ENCODE data around the gene HOXB8. TPM values are rescaled to one million over a fixed set of nuclear protein-coding genes. Genes with fewer than 3 reads are reported as not detected.

HOXB8 gene
- total and polyA plus RNA-seq, 2 donors (not counting 1 experiment from before 2014, with no cell fraction given) = 0.33 to 2.0 TPM

DNA sequence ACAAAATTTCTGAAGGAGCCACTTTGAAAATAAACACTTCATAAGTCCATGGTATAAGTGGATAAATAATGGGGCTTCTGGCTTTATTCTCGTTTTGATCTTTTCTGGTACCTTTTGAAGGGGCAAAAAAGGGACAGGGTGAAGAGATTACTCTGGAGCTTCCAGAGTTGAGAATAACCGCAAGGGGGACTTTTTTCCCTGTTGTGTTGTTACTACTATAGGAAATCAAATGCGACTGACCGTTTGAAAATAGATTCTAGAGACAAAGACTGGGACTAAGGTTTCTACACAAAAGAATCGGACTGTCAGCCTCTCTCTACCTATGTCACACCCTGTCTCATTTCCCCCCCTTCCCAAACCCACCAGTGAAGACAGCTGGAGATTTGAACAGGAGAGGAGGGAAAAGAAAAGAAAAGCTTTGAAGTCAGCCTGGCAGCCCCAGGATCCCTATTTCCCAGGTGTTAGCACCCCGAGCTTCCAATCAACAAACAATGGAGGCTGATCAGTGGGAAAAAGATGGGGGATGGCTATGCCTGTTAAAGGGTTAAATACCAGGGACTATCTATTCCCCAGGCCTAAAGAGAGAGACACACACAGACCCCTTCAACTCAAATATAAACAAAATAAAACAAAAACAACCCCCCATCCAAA is 45.3 kb downstream of the HOXB8 start:
- H3K27ac ChIP-seq (ENCODE audit: insufficient read depth, low read length) = peak overlapping the region; percentile 98
- H3K36me3 ChIP-seq (ENCODE audit: control insufficient read depth, insufficient read depth, low read length) = peaks cover 10% of the 10 kb centered on the region
- H3K9ac ChIP-seq (ENCODE audit: insufficient read depth, low read length) = peak overlapping the region; percentile 68
- H3K4me1 ChIP-seq (ENCODE audit: control insufficient read depth, extremely low read depth, insufficient read depth, low read length) = peaks cover 39% of the 10 kb centered on the region
- H3K27me3 ChIP-seq (ENCODE audit: control insufficient read depth, insufficient read depth, low read length) = no peaks in the 10 kb centered on the region
- H4K20me1 ChIP-seq (ENCODE audit: control insufficient read depth, extremely low read depth, insufficient read depth, low read length) = no peaks in the 10 kb centered on the region
- DNase-seq (ENCODE audit: low read depth in 2 of 2) = peak; percentile 39 to 63
- peak overlapping the region; percentile 86 for H3K4me2 ChIP-seq (ENCODE audit: extremely low read depth, insufficient read depth, low read length)
- H3K4me3 ChIP-seq (replicated peaks in 1 of 4; ENCODE audit: control extremely low read depth in 1 of 4, insufficient read depth in 1 of 4, low read depth in 3 of 4, low read length in 4 of 4) = peak overlapping the region; percentile 44 to 98 (median 64)
- H3K79me2 ChIP-seq (ENCODE audit: control insufficient read depth, insufficient read depth, low read length) = peaks cover 100% of the 10 kb centered on the region
- no peak for TF ChIP-seq EZH2 (IDR thresholded peaks at IDR 0.05; ENCODE audit: low read length, missing control alignments)
- TF ChIP-seq, protein P1, sequence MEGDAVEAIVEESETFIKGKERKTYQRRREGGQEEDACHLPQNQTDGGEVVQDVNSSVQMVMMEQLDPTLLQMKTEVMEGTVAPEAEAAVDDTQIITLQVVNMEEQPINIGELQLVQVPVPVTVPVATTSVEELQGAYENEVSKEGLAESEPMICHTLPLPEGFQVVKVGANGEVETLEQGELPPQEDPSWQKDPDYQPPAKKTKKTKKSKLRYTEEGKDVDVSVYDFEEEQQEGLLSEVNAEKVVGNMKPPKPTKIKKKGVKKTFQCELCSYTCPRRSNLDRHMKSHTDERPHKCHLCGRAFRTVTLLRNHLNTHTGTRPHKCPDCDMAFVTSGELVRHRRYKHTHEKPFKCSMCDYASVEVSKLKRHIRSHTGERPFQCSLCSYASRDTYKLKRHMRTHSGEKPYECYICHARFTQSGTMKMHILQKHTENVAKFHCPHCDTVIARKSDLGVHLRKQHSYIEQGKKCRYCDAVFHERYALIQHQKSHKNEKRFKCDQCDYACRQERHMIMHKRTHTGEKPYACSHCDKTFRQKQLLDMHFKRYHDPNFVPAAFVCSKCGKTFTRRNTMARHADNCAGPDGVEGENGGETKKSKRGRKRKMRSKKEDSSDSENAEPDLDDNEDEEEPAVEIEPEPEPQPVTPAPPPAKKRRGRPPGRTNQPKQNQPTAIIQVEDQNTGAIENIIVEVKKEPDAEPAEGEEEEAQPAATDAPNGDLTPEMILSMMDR (conservative IDR thresholded peaks at IDR 0.05 in 1 of 2, IDR thresholded peaks at IDR 0.05 in 1 of 2; ENCODE audit: low read depth in 1 of 2, low read length in 2 of 2) = peak in 1 of 2 donors; percentile 21
- H3K9me3 ChIP-seq (ENCODE audit: control insufficient read depth, insufficient read depth, low read depth, low read length) = no peaks in the 10 kb centered on the region
- H2AFZ ChIP-seq (ENCODE audit: low read length) = no peak overlapping the region

GRCh38 chr17:48569240-48569582 is 45.9 kb downstream of the HOXB8 start:
- Histone ChIP-seq H3K4me1 (ENCODE audit: control insufficient read depth, extremely low read depth, insufficient read depth, low read length) (peaks cover 39% of the 10 kb centered on the region), H3K4me3 (replicated peaks in 1 of 4; ENCODE audit: control extremely low read depth in 1 of 4, insufficient read depth in 1 of 4, low read depth in 3 of 4, low read length in 4 of 4) (peak overlapping the region; percentile 47 to 98 (median 64)), H2AFZ (ENCODE audit: low read length) (no peak overlapping the region), H3K36me3 (ENCODE audit: control insufficient read depth, insufficient read depth, low read length) (peaks cover 10% of the 10 kb centered on the region), H3K9ac (ENCODE audit: insufficient read depth, low read length) (no peak overlapping the region), H4K20me1 (ENCODE audit: control insufficient read depth, extremely low read depth, insufficient read depth, low read length) (no peaks in the 10 kb centered on the region), H3K9me3 (ENCODE audit: control insufficient read depth, insufficient read depth, low read depth, low read length) (no peaks in the 10 kb centered on the region), H3K79me2 (ENCODE audit: control insufficient read depth, insufficient read depth, low read length) (peaks cover 100% of the 10 kb centered on the region), H3K4me2 (ENCODE audit: extremely low read depth, insufficient read depth, low read length) (peak overlapping the region; percentile 90), H3K27ac (ENCODE audit: insufficient read depth, low read length) (peak overlapping the region; percentile 98), H3K27me3 (ENCODE audit: control insufficient read depth, insufficient read depth, low read length) (no peaks in the 10 kb centered on the region)
- TF ChIP-seq, protein P1 (conservative IDR thresholded peaks at IDR 0.05 in 1 of 2, IDR thresholded peaks at IDR 0.05 in 1 of 2; ENCODE audit: low read depth in 1 of 2, low read length in 2 of 2) = no peak
- no peak for TF ChIP-seq EZH2 (IDR thresholded peaks at IDR 0.05; ENCODE audit: low read length, missing control alignments)
- peak in 1 of 2 donors; percentile 17 for DNase-seq (ENCODE audit: low read depth in 2 of 2)

DNA sequence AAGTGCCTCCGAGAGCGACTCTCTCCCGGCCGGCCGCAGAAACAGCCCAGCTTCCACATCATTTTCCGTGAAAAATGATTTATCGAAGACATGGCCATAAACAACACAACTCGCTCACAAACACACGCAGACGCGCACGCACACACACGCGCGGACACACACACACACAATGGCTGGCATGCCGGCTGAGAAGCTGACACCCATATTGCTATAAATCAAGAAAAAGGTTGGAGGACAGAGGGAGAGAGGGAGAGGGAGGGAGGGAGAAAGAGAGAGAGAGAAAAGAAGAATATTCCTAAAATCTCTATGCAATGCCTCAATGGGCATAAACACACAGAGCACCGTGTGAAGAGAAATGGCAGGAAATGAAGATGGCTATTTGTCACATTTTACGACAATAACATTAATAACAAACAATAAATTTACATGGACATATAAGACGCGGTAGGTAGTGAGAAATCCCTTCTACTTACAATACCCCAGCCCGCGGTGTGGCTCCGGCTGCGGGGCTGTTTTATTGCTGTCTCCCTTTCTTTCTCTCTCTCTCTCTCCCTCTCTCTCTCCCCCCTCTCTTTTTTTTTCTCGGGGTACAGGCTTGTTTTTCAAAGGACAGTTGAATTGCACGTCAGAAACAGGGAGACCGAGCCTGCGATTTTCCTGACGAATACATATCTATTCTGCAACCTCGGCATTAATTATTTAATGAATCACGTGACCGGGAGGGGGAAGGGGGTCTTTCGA is 46.4 kb downstream of the HOXB8 start:
- peak; percentile 67 to 93 for DNase-seq (ENCODE audit: low read depth in 2 of 2)
- Histone ChIP-seq H3K9ac (ENCODE audit: insufficient read depth, low read length) (peak overlapping the region; percentile 13), H3K27ac (ENCODE audit: insufficient read depth, low read length) (peak overlapping the region; percentile 98), H3K9me3 (ENCODE audit: control insufficient read depth, insufficient read depth, low read depth, low read length) (no peaks in the 10 kb centered on the region), H3K4me1 (ENCODE audit: control insufficient read depth, extremely low read depth, insufficient read depth, low read length) (peaks cover 39% of the 10 kb centered on the region), H3K36me3 (ENCODE audit: control insufficient read depth, insufficient read depth, low read length) (peaks cover 10% of the 10 kb centered on the region), H4K20me1 (ENCODE audit: control insufficient read depth, extremely low read depth, insufficient read depth, low read length) (no peaks in the 10 kb centered on the region), H3K79me2 (ENCODE audit: control insufficient read depth, insufficient read depth, low read length) (peaks cover 99% of the 10 kb centered on the region), H3K4me2 (ENCODE audit: extremely low read depth, insufficient read depth, low read length) (peak overlapping the region; percentile 90), H3K4me3 (replicated peaks in 1 of 4; ENCODE audit: control extremely low read depth in 1 of 4, insufficient read depth in 1 of 4, low read depth in 3 of 4, low read length in 4 of 4) (peak overlapping the region; percentile 47 to 98 (median 64)), H2AFZ (ENCODE audit: low read length) (no peak overlapping the region), H3K27me3 (ENCODE audit: control insufficient read depth, insufficient read depth, low read length) (no peaks in the 10 kb centered on the region)
- TF ChIP-seq, protein P1 (conservative IDR thresholded peaks at IDR 0.05 in 1 of 2, IDR thresholded peaks at IDR 0.05 in 1 of 2; ENCODE audit: low read depth in 1 of 2, low read length in 2 of 2) = no peak
- no peak for TF ChIP-seq EZH2 (IDR thresholded peaks at IDR 0.05; ENCODE audit: low read length, missing control alignments)

Measured in fibroblast of lung (primary cell).